ENCODE measurements around the gene CST4.
"Not testable (repeated sequence)": the region's sequence is repeated elsewhere in the genome, so short reads cannot be mapped to it uniquely, and the experiment has no call there.

Gene CST4

DNA sequence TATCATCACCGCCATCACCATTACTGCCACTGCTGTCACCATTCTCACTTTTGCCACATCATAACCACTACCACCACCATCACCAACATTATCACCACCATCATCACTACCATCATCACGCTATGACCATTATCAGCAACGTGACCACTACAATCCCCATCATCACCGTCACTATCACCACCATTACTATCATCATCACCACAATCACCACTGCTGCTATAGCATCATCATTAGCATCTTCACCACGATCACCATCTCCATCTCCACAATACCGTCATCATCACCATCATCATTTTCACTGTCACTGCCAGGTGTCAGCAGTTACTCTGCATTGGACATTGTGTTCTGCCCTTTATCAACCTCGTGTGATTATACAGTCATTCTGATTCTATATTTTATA, 19.0 kb downstream of the CST4 start:
- Histone ChIP-seq H3K36me3 (ENCODE audit: insufficient read depth, low read length) (no peaks in the 10 kb centered on the region), H3K27ac (ENCODE audit: low read depth, low read length) (no peak overlapping the region), H3K4me1 (ENCODE audit: insufficient read depth, low read length) (no peaks in the 10 kb centered on the region), H3K27me3 (ENCODE audit: insufficient read depth, low read length) (no peaks in the 10 kb centered on the region), H3K9me3 (ENCODE audit: insufficient read depth, low read depth, low read length) (no peaks in the 10 kb centered on the region), H3K9ac (ENCODE audit: low read depth, low read length) (no peak overlapping the region), H3K4me3 (ENCODE audit: low read length) (no peak overlapping the region)
- 95% methylated on average over 7 of the region's 7 CpGs for WGBS

GRCh38 chr20:23669327-23669726, 19.5 kb downstream of the CST4 start:
- no peaks in the 10 kb centered on the region for H3K4me1 ChIP-seq (ENCODE audit: insufficient read depth, low read length)
- H3K27me3 ChIP-seq (ENCODE audit: insufficient read depth, low read length): no peaks in the 10 kb centered on the region
- H3K9me3 ChIP-seq (ENCODE audit: insufficient read depth, low read depth, low read length): no peaks in the 10 kb centered on the region
- 93% methylated on average over 1 of the region's 1 CpG for WGBS
- no peak overlapping the region for H3K4me3 ChIP-seq (ENCODE audit: low read length)
- no peak overlapping the region for H3K9ac ChIP-seq (ENCODE audit: low read depth, low read length)
- H3K27ac ChIP-seq (ENCODE audit: low read depth, low read length): no peak overlapping the region
- no peaks in the 10 kb centered on the region for H3K36me3 ChIP-seq (ENCODE audit: insufficient read depth, low read length)

DNA sequence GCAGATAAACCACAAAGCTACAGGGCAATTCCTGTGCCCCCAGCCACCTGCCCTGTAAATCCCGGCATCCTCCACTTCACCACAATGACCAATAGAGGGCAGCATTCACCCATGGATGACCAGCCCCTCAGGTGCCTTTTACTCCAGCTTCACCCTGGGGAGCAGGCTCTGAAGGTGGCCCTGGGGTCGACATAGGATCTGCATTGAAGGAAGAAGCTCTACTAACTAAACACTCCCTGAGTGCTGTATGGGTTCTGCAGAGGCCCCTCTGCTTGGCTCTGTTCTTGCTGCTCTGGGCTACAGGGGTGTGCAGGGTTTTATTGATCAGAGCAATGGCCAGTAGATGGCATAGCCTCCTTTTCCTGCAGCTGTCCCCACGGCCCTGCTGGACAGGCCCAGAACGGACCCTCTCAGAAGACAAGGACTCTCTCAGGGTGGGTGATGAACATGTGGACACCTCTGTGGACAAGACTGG, 20.3 kb downstream of the CST4 start:
- Histone ChIP-seq H3K4me3 (ENCODE audit: low read length) (no peak overlapping the region), H3K4me1 (ENCODE audit: insufficient read depth, low read length) (no peaks in the 10 kb centered on the region), H3K36me3 (ENCODE audit: insufficient read depth, low read length) (no peaks in the 10 kb centered on the region), H3K9ac (ENCODE audit: low read depth, low read length) (no peak overlapping the region), H3K9me3 (ENCODE audit: insufficient read depth, low read depth, low read length) (no peaks in the 10 kb centered on the region), H3K27ac (ENCODE audit: low read depth, low read length) (no peak overlapping the region), H3K27me3 (ENCODE audit: insufficient read depth, low read length) (no peaks in the 10 kb centered on the region)
- 38% methylated on average over 4 of the region's 4 CpGs for WGBS

DNA sequence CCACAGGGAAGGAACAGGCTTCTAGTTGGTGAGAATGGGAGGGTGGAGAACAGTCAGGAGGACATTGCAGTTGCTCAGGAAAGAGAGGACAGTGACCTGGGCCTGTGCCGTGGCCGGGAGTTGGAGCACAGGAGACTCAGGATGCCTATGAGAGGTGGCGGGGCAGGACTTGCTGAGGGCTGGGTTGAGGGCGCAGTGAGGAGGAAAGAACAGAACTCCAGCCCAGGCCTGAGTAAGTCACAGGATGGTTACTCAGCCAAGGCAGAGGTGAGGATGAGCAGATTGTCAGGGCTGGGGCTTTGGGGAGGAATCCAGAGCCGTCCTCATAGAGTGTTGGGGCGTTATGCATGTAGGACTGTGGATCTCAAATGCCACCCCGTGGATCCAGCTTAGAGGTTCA, 21.2 kb downstream of the CST4 start:
- H3K9ac ChIP-seq (ENCODE audit: low read depth, low read length): no peak overlapping the region
- WGBS: 92% methylated on average over 7 of the region's 7 CpGs
- no peak overlapping the region for H3K27ac ChIP-seq (ENCODE audit: low read depth, low read length)
- H3K4me1 ChIP-seq (ENCODE audit: insufficient read depth, low read length): no peaks in the 10 kb centered on the region
- H3K9me3 ChIP-seq (ENCODE audit: insufficient read depth, low read depth, low read length): no peaks in the 10 kb centered on the region
- no peaks in the 10 kb centered on the region for H3K27me3 ChIP-seq (ENCODE audit: insufficient read depth, low read length)
- no peak overlapping the region for H3K4me3 ChIP-seq (ENCODE audit: low read length)
- no peaks in the 10 kb centered on the region for H3K36me3 ChIP-seq (ENCODE audit: insufficient read depth, low read length)

- Histone ChIP-seq H3K9ac (ENCODE audit: low read depth, low read length) (no peak overlapping the region), H3K4me1 (ENCODE audit: insufficient read depth, low read length) (no peaks in the 10 kb centered on the region), H3K27me3 (ENCODE audit: insufficient read depth, low read length) (no peaks in the 10 kb centered on the region), H3K36me3 (ENCODE audit: insufficient read depth, low read length) (no peaks in the 10 kb centered on the region), H3K27ac (ENCODE audit: low read depth, low read length) (no peak overlapping the region), H3K4me3 (ENCODE audit: low read length) (no peak overlapping the region), H3K9me3 (ENCODE audit: insufficient read depth, low read depth, low read length) (no peaks in the 10 kb centered on the region)
- WGBS: 85% methylated on average over 3 of the region's 3 CpGs
Observed at GRCh38 chr20:23666698-23667097, 22.1 kb downstream of the CST4 start.

- H3K27me3 ChIP-seq (ENCODE audit: insufficient read depth, low read length): no peaks in the 10 kb centered on the region
- no peak overlapping the region for H3K9ac ChIP-seq (ENCODE audit: low read depth, low read length)
- 91% methylated on average over 4 of the region's 4 CpGs for WGBS
- H3K4me1 ChIP-seq (ENCODE audit: insufficient read depth, low read length): no peaks in the 10 kb centered on the region
- H3K36me3 ChIP-seq (ENCODE audit: insufficient read depth, low read length): no peaks in the 10 kb centered on the region
- no peak overlapping the region for H3K4me3 ChIP-seq (ENCODE audit: low read length)
- H3K9me3 ChIP-seq (ENCODE audit: insufficient read depth, low read depth, low read length): no peaks in the 10 kb centered on the region
- H3K27ac ChIP-seq (ENCODE audit: low read depth, low read length): no peak overlapping the region
Observed at GRCh38 chr20:23666189-23666588, 22.6 kb downstream of the CST4 start.

DNA sequence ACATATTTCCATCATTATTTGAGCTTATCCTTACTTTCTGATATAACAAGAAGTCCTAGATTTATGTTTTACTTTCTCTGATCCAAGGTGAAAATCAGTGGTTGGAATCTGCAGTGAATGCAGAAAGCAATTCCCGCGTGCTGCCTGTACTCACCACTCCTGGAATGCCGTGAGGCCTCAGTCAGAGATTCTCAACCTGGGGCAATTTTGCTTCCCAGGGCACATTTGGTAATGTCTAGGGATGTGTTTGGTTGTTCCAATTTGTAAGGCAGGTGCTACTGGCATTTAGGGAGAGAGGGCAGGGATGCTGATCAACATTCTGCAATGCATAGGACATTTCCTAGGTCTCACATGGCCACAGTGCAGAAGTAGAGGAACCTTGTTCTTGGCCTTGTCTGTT, 23.9 kb downstream of the CST4 start:
- 86% methylated on average over 3 of the region's 3 CpGs for WGBS
- H3K9ac ChIP-seq (ENCODE audit: low read depth, low read length): no peak overlapping the region
- no peaks in the 10 kb centered on the region for H3K36me3 ChIP-seq (ENCODE audit: insufficient read depth, low read length)
- H3K27me3 ChIP-seq (ENCODE audit: insufficient read depth, low read length): no peaks in the 10 kb centered on the region
- H3K9me3 ChIP-seq (ENCODE audit: insufficient read depth, low read depth, low read length): no peaks in the 10 kb centered on the region
- no peaks in the 10 kb centered on the region for H3K4me1 ChIP-seq (ENCODE audit: insufficient read depth, low read length)
- no peak overlapping the region for H3K27ac ChIP-seq (ENCODE audit: low read depth, low read length)
- H3K4me3 ChIP-seq (ENCODE audit: low read length): no peak overlapping the region

DNA sequence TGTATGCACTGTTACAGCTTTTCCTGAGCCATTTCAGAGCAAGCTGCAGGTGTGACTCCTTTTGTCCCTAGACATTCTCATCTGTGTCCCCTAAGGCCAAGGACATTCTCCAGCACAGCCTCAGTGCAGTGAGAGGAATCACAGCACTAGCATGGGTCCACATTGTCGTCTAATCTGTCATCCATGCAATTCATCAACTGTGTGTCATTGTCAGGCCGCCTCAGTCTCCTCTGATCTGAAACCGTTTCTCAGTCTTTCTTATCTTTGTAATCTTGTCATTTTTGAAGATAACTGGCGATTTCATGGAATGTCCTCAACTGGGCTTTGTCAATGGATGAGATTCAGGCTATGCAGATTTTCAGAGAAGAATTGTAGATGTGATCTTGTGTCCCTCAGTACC, 24.8 kb downstream of the CST4 start:
- H3K36me3 ChIP-seq (ENCODE audit: insufficient read depth, low read length); H3K9me3 ChIP-seq (ENCODE audit: insufficient read depth, low read depth, low read length); H3K4me1 ChIP-seq (ENCODE audit: insufficient read depth, low read length); H3K27me3 ChIP-seq (ENCODE audit: insufficient read depth, low read length); H3K4me3 ChIP-seq (ENCODE audit: low read length); H3K27ac ChIP-seq (ENCODE audit: low read depth, low read length); H3K9ac ChIP-seq (ENCODE audit: low read depth, low read length): not testable (repeated sequence)
- 87% methylated on average over 4 of the region's 4 CpGs for WGBS

DNA sequence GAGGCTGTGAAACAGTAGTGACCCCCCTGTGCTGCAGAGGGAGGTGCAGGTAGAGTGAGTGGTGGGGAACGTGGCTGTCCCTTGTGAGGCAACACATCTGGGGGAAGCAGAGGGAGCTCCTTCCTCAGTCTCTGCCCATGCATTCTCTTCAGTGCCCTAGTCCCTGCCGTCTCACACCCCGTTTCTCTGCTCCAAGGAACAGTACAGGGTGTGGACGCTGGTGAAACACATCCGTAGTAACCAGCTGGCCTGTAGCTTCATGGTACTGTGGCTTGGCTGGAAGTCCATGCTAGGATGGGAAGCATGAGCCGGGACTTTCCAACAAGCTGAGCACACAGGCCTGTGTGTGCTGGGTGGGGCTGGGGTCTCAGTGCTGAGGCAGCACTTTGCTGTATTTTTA, 25.7 kb downstream of the CST4 start:
- Histone ChIP-seq H3K36me3 (ENCODE audit: insufficient read depth, low read length) (no peaks in the 10 kb centered on the region), H3K27me3 (ENCODE audit: insufficient read depth, low read length) (no peaks in the 10 kb centered on the region), H3K27ac (ENCODE audit: low read depth, low read length) (no peak overlapping the region), H3K9me3 (ENCODE audit: insufficient read depth, low read depth, low read length) (no peaks in the 10 kb centered on the region), H3K4me1 (ENCODE audit: insufficient read depth, low read length) (no peaks in the 10 kb centered on the region), H3K9ac (ENCODE audit: low read depth, low read length) (no peak overlapping the region), H3K4me3 (ENCODE audit: low read length) (no peak overlapping the region)
- 90% methylated on average over 6 of the region's 6 CpGs for WGBS

DNA sequence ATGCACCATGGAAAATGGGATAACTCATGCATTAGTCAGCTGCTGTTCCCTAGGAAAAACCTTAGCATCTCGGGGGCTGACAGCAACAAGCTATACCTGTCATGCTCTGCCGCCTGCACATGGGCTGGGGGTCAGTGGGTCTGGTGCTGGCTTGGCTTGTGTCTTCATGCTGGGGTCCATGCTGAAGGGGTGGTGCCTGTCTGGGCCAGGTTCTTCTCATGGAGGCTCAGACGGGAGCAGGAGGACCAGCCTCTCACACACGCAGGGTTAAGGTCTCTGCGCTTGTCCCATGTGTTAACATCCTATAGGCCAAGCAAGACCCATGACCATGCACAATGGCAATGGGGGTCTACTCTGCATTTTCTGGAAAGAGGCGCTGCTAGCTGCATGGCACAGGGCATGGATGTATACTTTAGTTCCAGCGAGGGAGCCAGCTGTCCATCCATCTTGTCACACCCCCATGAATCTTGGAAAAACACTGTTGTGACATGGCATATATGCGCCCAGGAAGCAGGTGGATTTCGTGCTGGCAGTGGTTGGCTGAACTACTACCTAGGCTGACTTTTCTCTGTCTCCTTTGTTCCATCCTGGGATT, 26.5 kb downstream of the CST4 start:
- 97% methylated on average over 9 of the region's 9 CpGs for WGBS
- H3K4me1 ChIP-seq (ENCODE audit: insufficient read depth, low read length): no peaks in the 10 kb centered on the region
- no peaks in the 10 kb centered on the region for H3K27me3 ChIP-seq (ENCODE audit: insufficient read depth, low read length)
- H3K9me3 ChIP-seq (ENCODE audit: insufficient read depth, low read depth, low read length): no peaks in the 10 kb centered on the region
- no peaks in the 10 kb centered on the region for H3K36me3 ChIP-seq (ENCODE audit: insufficient read depth, low read length)
- no peak overlapping the region for H3K4me3 ChIP-seq (ENCODE audit: low read length)
- no peak overlapping the region for H3K9ac ChIP-seq (ENCODE audit: low read depth, low read length)
- no peak overlapping the region for H3K27ac ChIP-seq (ENCODE audit: low read depth, low read length)

- Histone ChIP-seq H3K27me3 (ENCODE audit: insufficient read depth, low read length) (no peaks in the 10 kb centered on the region), H3K9me3 (ENCODE audit: insufficient read depth, low read depth, low read length) (no peaks in the 10 kb centered on the region), H3K9ac (ENCODE audit: low read depth, low read length) (no peak overlapping the region), H3K36me3 (ENCODE audit: insufficient read depth, low read length) (no peaks in the 10 kb centered on the region), H3K27ac (ENCODE audit: low read depth, low read length) (no peak overlapping the region), H3K4me3 (ENCODE audit: low read length) (no peak overlapping the region), H3K4me1 (ENCODE audit: insufficient read depth, low read length) (peaks cover 1% of the 10 kb centered on the region; the same call in 1 of the 2 replicates)
- 79% methylated on average over 6 of the region's 6 CpGs for WGBS
Observed at GRCh38 chr20:23661002-23661429, 27.8 kb downstream of the CST4 start.

All from HUES64 (cell line).